GM18508 (cell line): Measurements from ENCODE around the gene SLC35F4.
"Not testable (repeated sequence)": the region's sequence is repeated elsewhere in the genome, so short reads cannot be mapped to it uniquely, and the experiment has no call there.

Experiments used
- ATAC-seq: cut with Tn5 transposase; IDR thresholded peaks from one replicate; pipeline ENCODE4 v1.9.1; 2021; ENCODE audit warnings: moderate number of reproducible peaks; ENCODE audit not compliant: insufficient read depth, unreplicated experiment

The SLC35F4 gene

DNA sequence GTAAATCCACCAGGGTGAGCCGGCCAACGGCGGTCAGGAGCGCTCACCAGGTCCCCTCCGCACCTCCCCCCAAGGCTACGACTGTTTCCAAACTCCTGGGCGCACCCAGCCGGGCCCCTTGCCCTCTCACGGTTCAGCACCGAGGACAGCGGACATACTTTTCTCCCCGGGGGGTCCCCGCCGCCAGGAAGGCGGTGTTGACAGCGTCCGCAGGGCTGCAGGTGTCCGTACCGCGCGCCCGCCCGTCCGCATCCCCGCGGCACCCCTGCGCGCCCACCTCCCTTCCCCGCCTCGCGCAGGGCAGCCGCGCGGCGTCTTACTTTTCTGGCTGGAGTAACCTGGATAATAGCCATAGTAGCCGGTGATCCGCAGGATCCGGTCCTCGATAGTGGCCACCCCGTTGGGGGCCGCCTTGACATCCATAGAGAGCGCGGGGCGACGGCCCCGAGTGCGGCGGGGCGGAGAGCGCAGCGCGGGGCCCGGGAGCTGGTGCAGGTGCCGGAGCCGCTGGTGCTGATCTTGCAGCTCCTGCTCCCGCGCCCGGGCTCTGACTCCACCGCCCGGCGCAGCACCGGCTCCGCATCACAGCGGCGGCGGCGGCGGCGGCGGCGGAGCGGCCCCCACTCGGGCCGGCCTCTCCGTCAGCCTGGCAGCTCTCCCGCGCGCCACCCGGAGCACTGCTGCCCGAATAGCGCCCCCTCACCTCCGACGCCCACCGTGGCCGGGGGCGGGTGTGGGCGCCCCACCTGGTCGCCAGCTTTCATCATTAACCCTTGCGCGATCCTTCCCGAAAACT is at the start of gene SLC35F4:
TSS of gene SLC35F4 (minus strand) at position 690 of the 796 bp plus-strand sequence.
- no peak for ATAC-seq

GRCh38 chr14:57909626-57910025 is 43.7 kb upstream of the SLC35F4 start:
- no peak for ATAC-seq

DNA sequence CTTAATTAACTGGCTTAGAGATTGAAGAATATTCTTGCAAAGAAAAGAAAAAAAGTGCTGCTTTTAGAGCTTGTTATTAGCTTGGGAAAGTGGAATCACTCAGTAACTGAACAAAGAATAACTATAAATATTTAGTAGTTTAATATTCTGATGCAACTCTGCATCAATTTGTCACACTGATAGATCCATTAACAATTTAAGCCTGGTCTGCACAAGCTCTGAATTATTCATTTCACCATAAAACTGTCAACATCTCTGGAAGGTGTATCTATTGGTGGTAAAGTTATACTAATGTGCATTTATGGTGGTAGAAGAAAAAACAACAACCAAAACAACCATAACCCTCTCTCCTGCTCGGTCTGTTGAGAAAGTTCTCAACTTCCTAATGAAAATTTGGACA is 38.1 kb upstream of the SLC35F4 start:
- no peak for ATAC-seq

GRCh38 chr14:57898837-57899572 is 33.1 kb upstream of the SLC35F4 start:
- ATAC-seq, result no peak

DNA sequence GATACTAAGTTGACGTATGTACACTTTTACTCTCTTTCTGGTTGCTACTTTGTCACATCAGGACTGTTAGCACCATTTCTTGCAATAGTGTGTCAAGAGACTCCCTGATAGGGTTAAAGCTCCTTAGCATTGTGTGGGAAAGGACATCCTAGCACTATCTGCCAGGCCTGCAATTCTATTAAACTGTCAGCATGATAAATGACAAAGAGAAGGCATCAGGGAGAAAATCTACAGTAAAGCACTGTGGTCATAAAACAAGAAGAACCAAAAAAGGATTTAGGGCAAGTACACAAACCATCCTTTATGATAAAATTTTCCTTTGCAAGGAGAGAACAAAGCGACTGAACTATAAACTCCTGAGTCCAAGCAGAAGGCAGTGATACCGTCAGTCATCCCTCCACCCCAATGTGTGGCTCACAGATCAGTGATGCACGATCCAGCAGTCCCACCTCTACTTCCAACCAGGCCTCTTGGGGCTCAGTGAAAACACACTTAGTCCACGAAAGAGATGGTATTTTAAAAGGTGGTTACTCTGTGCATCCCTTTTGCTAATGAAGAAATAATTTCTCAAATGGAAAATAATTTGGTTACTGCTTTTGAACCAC is 31.4 kb upstream of the SLC35F4 start:
- no peak for ATAC-seq

GRCh38 chr14:57889245-57889644 is 23.4 kb upstream of the SLC35F4 start:
- no peak for ATAC-seq

GRCh38 chr14:57884175-57884574 is 18.3 kb upstream of the SLC35F4 start:
- no peak for ATAC-seq

GRCh38 chr14:57883061-57883460 is 17.2 kb upstream of the SLC35F4 start:
- no peak for ATAC-seq

- ATAC-seq, result no peak
Measured at GRCh38 chr14:57879516-57879915, 13.6 kb upstream of the SLC35F4 start.

GRCh38 chr14:57875985-57876384 is 10.1 kb upstream of the SLC35F4 start:
- no peak for ATAC-seq

GRCh38 chr14:57875296-57875695 is 9.4 kb upstream of the SLC35F4 start:
- no peak for ATAC-seq

GRCh38 chr14:57871459-57872080 is 5.7 kb upstream of the SLC35F4 start:
- no peak for ATAC-seq

DNA sequence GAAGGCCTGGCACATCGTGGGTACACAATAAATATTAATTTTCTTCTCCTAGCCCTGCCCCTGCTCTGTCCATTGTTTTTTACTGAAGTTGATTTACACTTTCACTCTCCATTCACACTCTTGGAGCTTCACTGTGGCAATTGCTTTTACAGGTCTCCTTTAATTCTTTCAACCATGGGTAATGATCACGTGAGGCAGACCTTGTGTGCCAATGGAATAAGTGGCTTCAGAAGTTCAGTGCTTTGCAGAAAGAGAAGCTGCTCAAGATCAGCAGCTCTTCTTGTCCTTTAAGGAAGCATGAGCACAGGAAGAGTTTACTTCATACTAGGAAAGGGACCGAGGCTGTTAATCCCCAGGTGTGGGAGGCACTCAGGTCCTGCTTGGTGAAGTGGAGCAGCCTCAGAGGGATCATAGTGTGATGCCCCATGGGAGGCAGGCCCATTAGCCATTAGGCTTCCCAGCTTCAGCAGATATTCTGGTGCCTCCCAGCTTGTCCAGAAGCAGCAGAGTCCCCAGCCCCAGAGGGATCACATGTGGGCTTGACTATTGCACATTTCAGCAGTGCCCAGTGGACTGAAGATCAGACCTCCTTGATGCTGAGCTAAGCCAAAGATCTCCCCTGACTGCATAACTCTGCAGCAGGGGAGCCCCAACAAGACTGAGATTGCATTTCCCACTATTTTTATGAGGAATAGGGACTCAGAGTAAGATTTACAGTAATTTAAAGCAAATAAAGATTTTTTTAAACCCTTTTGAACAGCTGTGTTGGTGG is 5.0 kb upstream of the SLC35F4 start:
- ATAC-seq, result no peak

- no peak for ATAC-seq
Measured at GRCh38 chr14:57869617-57870016, 3.7 kb upstream of the SLC35F4 start.

GRCh38 chr14:57866199-57866705 is 360 bp upstream of the SLC35F4 start:
- no peak for ATAC-seq

DNA sequence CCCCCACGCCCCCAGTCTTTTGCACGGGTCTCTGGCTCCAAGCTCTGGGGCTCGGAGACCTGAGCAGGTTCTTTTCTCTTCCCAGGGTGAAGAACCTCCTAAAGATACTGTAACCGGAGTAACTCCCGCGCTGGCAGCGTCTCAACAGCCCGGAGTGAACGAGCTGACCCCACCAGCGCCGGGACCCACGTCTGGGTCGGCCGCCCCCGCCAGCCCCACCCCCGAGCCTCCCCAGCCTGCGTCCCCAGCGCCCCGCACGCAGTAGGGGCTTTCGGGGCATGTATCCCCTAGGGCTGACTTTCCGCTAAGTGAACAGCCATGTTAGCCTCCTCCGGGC is 858 bp downstream of the SLC35F4 start:
- no peak for ATAC-seq

- ATAC-seq, result no peak
Measured at GRCh38 chr14:57864659-57865058, 1.2 kb downstream of the SLC35F4 start.

GRCh38 chr14:57863471-57863870 is 2.4 kb downstream of the SLC35F4 start:
- ATAC-seq, result no peak

GRCh38 chr14:57855666-57856065 is 10.2 kb downstream of the SLC35F4 start:
- ATAC-seq, result not testable (repeated sequence)

GRCh38 chr14:57854571-57854970 is 11.3 kb downstream of the SLC35F4 start:
- ATAC-seq, result no peak
